Sigmoid colon (tissue), 4 donors: ENCODE measurements around the gene LRRC7.

Experiments
- EP300 ChIP-seq, 4 donors: sonication (generic); formaldehyde crosslinking; IDR thresholded peaks; one replicate each; pipeline ENCODE4 v1.6.1; 2017; ENCODE audit warnings: antibody characterized with exemption in 4 of 4
- POLR2A ChIP-seq, 2 donors: fragments of 450-650 bp; IDR thresholded peaks; one replicate each; pipeline ENCODE4 v1.6.1; 2016; ENCODE audit warnings: antibody characterized with exemption in 2 of 2, mild to moderate bottlenecking in 2 of 2, moderate library complexity in 2 of 2
- TF ChIP-seq, protein P1 (sequence below), 4 experiments: fragments of 450-650 bp in 3 of 4; fragments of 200-600 bp in 1 of 4; IDR thresholded peaks; one replicate each; pipeline ENCODE4 v1.5.1; 2016 to 2019; ENCODE audit warnings: antibody characterized with exemption in 4 of 4, mild to moderate bottlenecking in 3 of 4, moderate library complexity in 2 of 4

DNA sequence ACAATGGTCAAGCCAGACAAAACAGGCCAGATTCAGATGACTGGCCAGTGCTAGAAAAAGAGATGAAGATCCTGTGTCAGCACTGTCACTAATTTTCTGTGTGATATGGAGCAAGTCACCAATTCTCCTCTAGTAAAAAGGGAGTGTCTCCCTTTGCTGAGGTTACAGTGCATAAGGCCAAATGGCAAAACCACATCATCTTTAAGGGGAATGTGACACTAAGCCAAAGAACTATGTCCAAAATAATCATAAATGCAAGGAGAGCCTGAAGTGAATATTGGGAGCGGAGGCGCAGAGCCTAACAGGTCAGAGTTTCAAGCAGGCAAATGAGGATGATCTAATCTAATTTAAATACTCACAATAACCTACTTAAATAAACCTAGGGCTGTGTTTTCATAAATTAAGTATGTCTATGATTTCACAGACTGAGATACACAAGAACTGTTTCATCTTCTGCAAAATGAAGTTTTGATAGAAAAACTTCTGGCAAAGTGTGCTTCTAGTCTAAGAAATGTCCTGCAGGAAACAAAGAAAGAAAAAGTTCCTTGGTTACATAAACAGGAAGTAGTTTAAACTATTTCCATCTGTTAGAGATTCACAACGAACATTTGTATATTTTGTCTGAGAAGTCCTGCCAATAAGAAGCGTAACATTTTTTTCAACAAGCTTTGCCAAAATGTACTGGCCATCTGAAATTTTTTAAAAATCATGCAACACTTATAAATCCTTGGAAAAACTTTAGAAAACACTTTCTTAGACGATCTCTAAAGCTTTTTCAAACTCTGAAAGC, 347.4 kb downstream of the LRRC7 start:
- TF ChIP-seq, protein P1, sequence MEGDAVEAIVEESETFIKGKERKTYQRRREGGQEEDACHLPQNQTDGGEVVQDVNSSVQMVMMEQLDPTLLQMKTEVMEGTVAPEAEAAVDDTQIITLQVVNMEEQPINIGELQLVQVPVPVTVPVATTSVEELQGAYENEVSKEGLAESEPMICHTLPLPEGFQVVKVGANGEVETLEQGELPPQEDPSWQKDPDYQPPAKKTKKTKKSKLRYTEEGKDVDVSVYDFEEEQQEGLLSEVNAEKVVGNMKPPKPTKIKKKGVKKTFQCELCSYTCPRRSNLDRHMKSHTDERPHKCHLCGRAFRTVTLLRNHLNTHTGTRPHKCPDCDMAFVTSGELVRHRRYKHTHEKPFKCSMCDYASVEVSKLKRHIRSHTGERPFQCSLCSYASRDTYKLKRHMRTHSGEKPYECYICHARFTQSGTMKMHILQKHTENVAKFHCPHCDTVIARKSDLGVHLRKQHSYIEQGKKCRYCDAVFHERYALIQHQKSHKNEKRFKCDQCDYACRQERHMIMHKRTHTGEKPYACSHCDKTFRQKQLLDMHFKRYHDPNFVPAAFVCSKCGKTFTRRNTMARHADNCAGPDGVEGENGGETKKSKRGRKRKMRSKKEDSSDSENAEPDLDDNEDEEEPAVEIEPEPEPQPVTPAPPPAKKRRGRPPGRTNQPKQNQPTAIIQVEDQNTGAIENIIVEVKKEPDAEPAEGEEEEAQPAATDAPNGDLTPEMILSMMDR (IDR thresholded peaks at IDR 0.05) = no peak
- no peak for TF ChIP-seq POLR2A (IDR thresholded peaks at IDR 0.05)
- TF ChIP-seq EP300 (IDR thresholded peaks at IDR 0.05) = no peak
